ENCODE results near the gene EPB41L1. TPM values are rescaled to one million over a fixed set of nuclear protein-coding genes. Genes with fewer than 3 reads are reported as not detected.

The EPB41L1 gene
- polyA plus RNA-seq, 1 donor, result 27.5 TPM

DNA sequence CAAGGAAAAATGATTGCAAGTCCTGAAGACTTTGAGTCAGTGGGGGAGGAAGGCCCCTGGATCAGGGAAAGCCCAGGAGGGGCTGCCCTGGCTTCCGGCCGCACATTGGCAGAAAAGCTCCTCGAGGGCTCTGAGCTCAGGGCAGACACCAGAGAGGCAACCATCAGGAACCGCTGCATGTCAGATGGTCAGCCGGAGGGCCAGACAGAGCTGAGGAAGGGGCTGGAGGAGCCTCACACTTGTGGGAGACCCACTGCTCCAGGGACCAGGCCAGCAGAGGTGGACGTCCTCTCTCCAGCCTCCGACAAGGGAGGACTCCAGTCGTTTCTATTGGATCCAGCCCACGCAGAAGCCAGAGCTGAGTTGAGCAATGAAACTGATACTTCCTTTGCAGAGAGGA is 51.5 kb downstream of the EPB41L1 start:
- Histone ChIP-seq H3K9me3 (ENCODE audit: control insufficient read depth, low read depth, low read length) (no peaks in the 10 kb centered on the region), H3K27me3 (ENCODE audit: control insufficient read depth, insufficient read depth, low read length) (no peaks in the 10 kb centered on the region), H3K27ac (ENCODE audit: low read length) (no peak overlapping the region), H3K4me3 (ENCODE audit: low read length) (no peak overlapping the region), H3K36me3 (ENCODE audit: control insufficient read depth, insufficient read depth, low read length) (peaks cover 48% of the 10 kb centered on the region), H3K4me1 (ENCODE audit: control insufficient read depth, insufficient read depth, low read length) (no peaks in the 10 kb centered on the region)
- WGBS (ENCODE audit: insufficient coverage, low lambda C conversion rate), result no CpG with 5 or more reads among the region's 9 CpGs
- DNase-seq, result no peak

DNA sequence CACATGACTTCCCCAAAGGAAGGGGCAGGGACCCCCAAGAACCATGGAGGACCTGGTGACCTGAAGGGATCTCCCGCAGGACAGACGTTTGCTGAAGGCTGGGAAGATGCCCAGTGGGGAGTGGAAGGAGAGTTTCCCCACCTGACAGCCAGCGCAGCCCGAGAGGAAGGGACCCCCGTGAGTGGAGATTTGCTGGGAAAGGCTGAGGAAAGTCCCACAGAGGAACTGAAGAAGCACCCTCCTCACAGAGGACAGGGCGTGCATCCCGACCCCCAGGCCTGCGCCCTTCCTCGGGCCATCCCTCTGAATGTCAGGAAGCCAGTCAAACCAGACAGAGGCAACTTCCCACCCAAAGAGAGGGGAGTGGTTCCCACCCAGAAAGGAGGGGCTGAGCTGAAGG is 52.1 kb downstream of the EPB41L1 start:
- WGBS (ENCODE audit: insufficient coverage, low lambda C conversion rate), result no CpG with 5 or more reads among the region's 9 CpGs
- peaks cover 44% of the 10 kb centered on the region for H3K36me3 ChIP-seq (ENCODE audit: control insufficient read depth, insufficient read depth, low read length)
- no peak overlapping the region for H3K4me3 ChIP-seq (ENCODE audit: low read length)
- H3K27ac ChIP-seq (ENCODE audit: low read length), result no peak overlapping the region
- H3K4me1 ChIP-seq (ENCODE audit: control insufficient read depth, insufficient read depth, low read length), result no peaks in the 10 kb centered on the region
- no peaks in the 10 kb centered on the region for H3K27me3 ChIP-seq (ENCODE audit: control insufficient read depth, insufficient read depth, low read length)
- H3K9me3 ChIP-seq (ENCODE audit: control insufficient read depth, low read depth, low read length), result no peaks in the 10 kb centered on the region
- no peak for DNase-seq

DNA sequence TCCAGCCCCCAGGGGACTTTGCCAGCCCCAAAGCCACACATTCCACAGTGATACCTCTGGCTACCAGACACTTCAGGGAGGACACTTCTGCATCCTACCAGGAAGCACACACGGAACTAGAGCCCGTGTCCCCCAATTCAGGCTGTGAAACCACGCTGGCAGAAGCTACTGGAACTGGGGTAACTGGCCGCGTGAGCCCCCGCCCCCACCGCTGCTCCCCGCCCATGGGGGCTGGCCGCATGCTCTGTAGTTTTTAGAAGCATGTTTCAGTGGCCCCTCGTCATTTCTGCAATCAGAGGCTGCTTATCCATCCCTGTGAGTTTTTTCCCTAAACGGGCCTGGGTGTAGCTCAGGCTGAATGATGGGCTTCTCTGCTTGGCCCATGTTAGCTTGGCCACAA is 53.1 kb downstream of the EPB41L1 start:
- peaks cover 51% of the 10 kb centered on the region for H3K36me3 ChIP-seq (ENCODE audit: control insufficient read depth, insufficient read depth, low read length)
- no peaks in the 10 kb centered on the region for H3K4me1 ChIP-seq (ENCODE audit: control insufficient read depth, insufficient read depth, low read length)
- no CpG with 5 or more reads among the region's 11 CpGs for WGBS (ENCODE audit: insufficient coverage, low lambda C conversion rate)
- H3K27ac ChIP-seq (ENCODE audit: low read length), result no peak overlapping the region
- no peak overlapping the region for H3K4me3 ChIP-seq (ENCODE audit: low read length)
- no peaks in the 10 kb centered on the region for H3K27me3 ChIP-seq (ENCODE audit: control insufficient read depth, insufficient read depth, low read length)
- no peak for DNase-seq
- H3K9me3 ChIP-seq (ENCODE audit: control insufficient read depth, low read depth, low read length), result no peaks in the 10 kb centered on the region

DNA sequence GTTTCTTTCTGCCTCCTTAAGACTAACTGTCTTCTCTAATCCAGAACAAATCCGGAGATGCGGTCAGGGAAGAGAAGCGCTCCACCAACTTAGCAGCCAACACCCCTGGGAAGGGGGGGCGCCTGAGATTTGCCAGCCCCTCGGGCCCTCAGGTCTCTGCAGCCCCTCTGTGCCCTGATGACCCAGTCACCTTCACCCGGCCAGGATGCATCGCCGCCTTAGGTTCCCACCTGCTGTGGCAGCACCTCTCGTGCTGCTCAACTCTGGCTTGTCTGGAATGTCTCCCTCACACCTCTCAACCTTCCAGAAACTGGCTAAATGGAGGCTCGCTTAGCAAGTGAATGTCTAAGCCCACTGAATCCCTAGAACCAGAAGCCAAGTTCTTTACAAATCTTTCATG is 53.7 kb downstream of the EPB41L1 start:
- peaks cover 53% of the 10 kb centered on the region for H3K36me3 ChIP-seq (ENCODE audit: control insufficient read depth, insufficient read depth, low read length)
- H3K27ac ChIP-seq (ENCODE audit: low read length), result no peak overlapping the region
- H3K4me1 ChIP-seq (ENCODE audit: control insufficient read depth, insufficient read depth, low read length), result no peaks in the 10 kb centered on the region
- no peaks in the 10 kb centered on the region for H3K27me3 ChIP-seq (ENCODE audit: control insufficient read depth, insufficient read depth, low read length)
- no peak for DNase-seq
- no peaks in the 10 kb centered on the region for H3K9me3 ChIP-seq (ENCODE audit: control insufficient read depth, low read depth, low read length)
- H3K4me3 ChIP-seq (ENCODE audit: low read length), result no peak overlapping the region
- WGBS (ENCODE audit: insufficient coverage, low lambda C conversion rate), result no CpG with 5 or more reads among the region's 10 CpGs

DNA sequence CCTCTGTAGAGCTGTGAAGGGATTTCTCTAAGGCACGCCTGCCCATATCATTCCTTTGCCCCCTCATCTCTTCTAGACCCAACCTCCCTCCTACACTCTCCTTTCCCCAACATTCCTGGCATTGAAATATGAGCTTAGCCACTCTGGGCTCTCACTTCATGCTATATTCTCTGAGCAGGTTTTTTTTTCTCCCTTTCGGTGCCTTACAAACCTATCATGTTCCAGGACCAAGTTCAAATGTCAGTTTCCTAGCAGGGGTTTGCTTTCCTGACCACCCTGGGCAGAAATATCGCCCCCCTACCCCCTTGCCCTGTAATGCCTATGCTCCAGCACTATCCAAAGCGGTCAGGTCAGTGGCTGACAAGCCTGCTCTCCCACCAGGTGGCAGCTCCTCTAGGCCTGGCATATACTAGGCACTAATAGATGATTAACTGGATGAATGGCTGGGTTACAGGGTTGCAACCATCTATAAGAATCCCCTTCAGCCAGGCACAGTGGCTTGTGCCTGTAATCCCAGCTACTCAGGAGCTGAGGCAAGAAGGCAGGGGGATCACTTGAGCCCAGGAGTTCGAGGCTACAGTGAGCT is 56.0 kb downstream of the EPB41L1 start:
- H3K36me3 ChIP-seq (ENCODE audit: control insufficient read depth, insufficient read depth, low read length), result peaks cover 62% of the 10 kb centered on the region

DNA sequence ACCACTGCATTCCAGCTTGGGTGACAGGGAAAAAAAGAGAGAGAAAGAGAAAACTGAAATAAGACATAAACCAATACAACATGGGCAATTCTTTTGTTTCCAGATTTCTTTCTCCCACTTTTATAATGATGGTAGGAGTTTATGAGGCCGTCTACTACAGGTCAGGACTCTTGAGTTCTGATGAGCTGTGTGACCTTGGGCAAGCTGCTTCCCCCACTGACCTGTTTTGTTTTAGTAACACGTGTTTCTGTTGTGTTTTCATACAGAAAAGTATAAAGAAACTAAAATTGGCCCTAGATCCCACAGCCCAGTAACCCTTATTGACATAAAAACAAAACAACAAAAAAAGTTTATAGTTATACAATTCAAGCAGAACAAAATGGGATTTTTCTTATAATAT is 58.8 kb downstream of the EPB41L1 start:
- H3K27me3 ChIP-seq (ENCODE audit: control insufficient read depth, insufficient read depth, low read length), result no peaks in the 10 kb centered on the region
- 14% methylated on average over 1 of the region's 2 CpGs for WGBS (ENCODE audit: insufficient coverage, low lambda C conversion rate)
- no peak overlapping the region for H3K4me3 ChIP-seq (ENCODE audit: low read length)
- no peak overlapping the region for H3K27ac ChIP-seq (ENCODE audit: low read length)
- DNase-seq, result no peak
- H3K9me3 ChIP-seq (ENCODE audit: control insufficient read depth, low read depth, low read length), result no peaks in the 10 kb centered on the region
- H3K4me1 ChIP-seq (ENCODE audit: control insufficient read depth, insufficient read depth, low read length), result no peaks in the 10 kb centered on the region
- H3K36me3 ChIP-seq (ENCODE audit: control insufficient read depth, insufficient read depth, low read length), result peaks cover 41% of the 10 kb centered on the region

More for the DNA sequence above, 56.0 kb downstream of the EPB41L1 start:
- no peak overlapping the region for H3K27ac ChIP-seq (ENCODE audit: low read length)
- 88% methylated on average over 1 of the region's 5 CpGs for WGBS (ENCODE audit: insufficient coverage, low lambda C conversion rate)
- no peaks in the 10 kb centered on the region for H3K9me3 ChIP-seq (ENCODE audit: control insufficient read depth, low read depth, low read length)
- no peak for DNase-seq
- H3K27me3 ChIP-seq (ENCODE audit: control insufficient read depth, insufficient read depth, low read length), result no peaks in the 10 kb centered on the region
- H3K4me1 ChIP-seq (ENCODE audit: control insufficient read depth, insufficient read depth, low read length), result no peaks in the 10 kb centered on the region
- no peak overlapping the region for H3K4me3 ChIP-seq (ENCODE audit: low read length)

- Histone ChIP-seq H3K27me3 (ENCODE audit: control insufficient read depth, insufficient read depth, low read length) (no peaks in the 10 kb centered on the region), H3K9me3 (ENCODE audit: control insufficient read depth, low read depth, low read length) (no peaks in the 10 kb centered on the region), H3K4me1 (ENCODE audit: control insufficient read depth, insufficient read depth, low read length) (no peaks in the 10 kb centered on the region), H3K27ac (ENCODE audit: low read length) (no peak overlapping the region), H3K36me3 (ENCODE audit: control insufficient read depth, insufficient read depth, low read length) (peaks cover 39% of the 10 kb centered on the region), H3K4me3 (ENCODE audit: low read length) (no peak overlapping the region)
- DNase-seq, result no peak
- WGBS (ENCODE audit: insufficient coverage, low lambda C conversion rate), result no CpG with 5 or more reads among the region's 5 CpGs
These were observed 60.2 kb downstream of the EPB41L1 start for GRCh38 chr20:36214684-36215256.

DNA sequence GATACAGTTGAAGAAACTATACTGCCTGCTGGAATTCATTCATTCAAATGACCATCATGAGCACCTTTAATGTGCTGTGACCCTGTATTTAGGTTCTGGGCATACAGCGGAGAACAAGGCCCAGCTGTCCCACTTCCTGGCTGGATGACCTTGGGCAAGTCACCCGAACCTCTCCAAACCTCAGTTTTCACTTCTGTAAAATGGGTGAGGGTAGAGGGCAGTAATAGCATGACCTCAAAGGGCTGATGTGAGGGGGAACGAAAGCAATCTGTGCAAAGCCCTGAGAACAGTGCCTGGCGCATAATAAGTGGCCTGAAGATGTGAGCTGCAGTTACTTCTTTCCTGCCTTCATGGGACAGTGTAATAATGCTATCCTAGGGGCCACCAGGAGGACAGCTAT is 61.2 kb downstream of the EPB41L1 start:
- WGBS (ENCODE audit: insufficient coverage, low lambda C conversion rate), result no CpG with 5 or more reads among the region's 4 CpGs
- no peak overlapping the region for H3K27ac ChIP-seq (ENCODE audit: low read length)
- no peak for DNase-seq
- peaks cover 37% of the 10 kb centered on the region for H3K36me3 ChIP-seq (ENCODE audit: control insufficient read depth, insufficient read depth, low read length)
- no peaks in the 10 kb centered on the region for H3K27me3 ChIP-seq (ENCODE audit: control insufficient read depth, insufficient read depth, low read length)
- H3K9me3 ChIP-seq (ENCODE audit: control insufficient read depth, low read depth, low read length), result no peaks in the 10 kb centered on the region
- no peak overlapping the region for H3K4me3 ChIP-seq (ENCODE audit: low read length)
- H3K4me1 ChIP-seq (ENCODE audit: control insufficient read depth, insufficient read depth, low read length), result no peaks in the 10 kb centered on the region

GRCh38 chr20:36216314-36217025 is 61.9 kb downstream of the EPB41L1 start:
- H3K4me1 ChIP-seq (ENCODE audit: control insufficient read depth, insufficient read depth, low read length), result no peaks in the 10 kb centered on the region
- 100% methylated on average over 2 of the region's 7 CpGs for WGBS (ENCODE audit: insufficient coverage, low lambda C conversion rate)
- H3K27me3 ChIP-seq (ENCODE audit: control insufficient read depth, insufficient read depth, low read length), result no peaks in the 10 kb centered on the region
- H3K36me3 ChIP-seq (ENCODE audit: control insufficient read depth, insufficient read depth, low read length), result peaks cover 39% of the 10 kb centered on the region
- H3K4me3 ChIP-seq (ENCODE audit: low read length), result no peak overlapping the region
- H3K9me3 ChIP-seq (ENCODE audit: control insufficient read depth, low read depth, low read length), result no peaks in the 10 kb centered on the region
- DNase-seq, result no peak
- H3K27ac ChIP-seq (ENCODE audit: low read length), result no peak overlapping the region

- H3K27ac ChIP-seq (ENCODE audit: low read length), result no peak overlapping the region
- H3K27me3 ChIP-seq (ENCODE audit: control insufficient read depth, insufficient read depth, low read length), result no peaks in the 10 kb centered on the region
- no peaks in the 10 kb centered on the region for H3K4me1 ChIP-seq (ENCODE audit: control insufficient read depth, insufficient read depth, low read length)
- H3K4me3 ChIP-seq (ENCODE audit: low read length), result no peak overlapping the region
- WGBS (ENCODE audit: insufficient coverage, low lambda C conversion rate), result no CpG with 5 or more reads among the region's 4 CpGs
- peaks cover 43% of the 10 kb centered on the region for H3K36me3 ChIP-seq (ENCODE audit: control insufficient read depth, insufficient read depth, low read length)
- H3K9me3 ChIP-seq (ENCODE audit: control insufficient read depth, low read depth, low read length), result no peaks in the 10 kb centered on the region
- DNase-seq, result no peak
These were observed 62.7 kb downstream of the EPB41L1 start for GRCh38 chr20:36217226-36217625.
